Activated T-helper 1 cell treated with anti-CD3 and anti-CD28 coated beads, Interleukin-12 subunit alpha, Interleukin-12 subunit beta, Interleukin-2, Interleukin-4 antibody, amounts not matched to agents 30 ng/mL and 10 ng/mL and 1 ng/mL, durations not matched to agents 14 hours and 24 hours and 36 hours (primary cell): ENCODE results near the gene MOBP. TPM values are rescaled to one million over a fixed set of nuclear protein-coding genes. Genes with fewer than 3 reads are reported as not detected.

Experiments used
- DNase-seq: peaks from one replicate; pipeline ENCODE4 v3.0.0; 2021; ENCODE audit warnings: low spot score
- H3K27ac Mint-ChIP-seq: one replicate; pipeline ENCODE4 v1.8.0; 2021; ENCODE audit warnings: mild to moderate bottlenecking, mixed read lengths
- H3K27me3 Mint-ChIP-seq: one replicate; pipeline ENCODE4 v1.8.0; 2022; ENCODE audit warnings: mild to moderate bottlenecking, moderate library complexity, mixed read lengths; ENCODE audit not compliant: insufficient read depth
- H3K36me3 Mint-ChIP-seq: one replicate; pipeline ENCODE4 v1.8.0; 2021; ENCODE audit warnings: low read depth, mixed read lengths
- H3K4me1 Mint-ChIP-seq: one replicate; pipeline ENCODE4 v1.8.0; 2021; ENCODE audit warnings: low read depth, mixed read lengths
- H3K4me3 Mint-ChIP-seq: one replicate; pipeline ENCODE4 v1.8.0; 2021; ENCODE audit warnings: mild to moderate bottlenecking, moderate library complexity, mixed read lengths
- H3K9me3 Mint-ChIP-seq: one replicate; pipeline ENCODE4 v1.8.0; 2021; ENCODE audit warnings: mixed read lengths
- intact Hi-C: fragments of 100-400 bp; cut with micrococcal nuclease; formaldehyde crosslinking; loops from one replicate; pipeline ENCODE4 v1.15.1; 2024
- total RNA-seq: library from RNA; stranded (reverse); gene quantifications from 2 replicates; pipeline ENCODE4 v1.2.3, GENCODE V29; 2022

MOBP gene
- total RNA-seq, 1 donor from 2014 or later = not detected

DNA sequence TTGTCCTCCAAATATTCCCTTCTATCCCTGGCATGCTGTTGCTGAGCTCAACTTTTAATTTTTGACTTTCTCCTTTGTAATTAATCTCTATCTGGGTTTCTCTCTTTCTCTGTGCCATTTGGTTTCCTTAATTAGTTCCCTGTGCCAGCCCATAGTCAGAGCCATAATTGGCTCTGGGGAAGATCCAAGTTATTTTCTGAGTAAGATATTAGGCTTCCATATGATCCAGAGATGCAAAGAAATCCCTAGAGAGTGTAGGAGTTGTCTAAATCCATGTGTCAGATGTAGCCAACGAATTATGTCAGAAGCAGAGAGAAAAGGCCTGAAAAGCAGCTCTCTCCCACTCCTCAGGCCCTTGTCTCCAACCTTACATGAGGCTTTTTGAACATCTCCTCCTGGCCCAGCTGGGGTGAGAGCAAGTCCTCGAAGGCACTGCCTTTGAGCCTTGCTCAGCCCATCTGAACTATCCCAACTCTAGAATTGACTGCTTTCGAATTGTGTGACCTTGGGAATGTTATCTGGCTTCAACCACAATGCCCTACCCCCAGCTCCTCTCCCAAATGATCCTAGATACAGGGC, 46.4 kb downstream of the MOBP start:
- DNase-seq = no peak
- Mint-ChIP-seq H3K27me3 (peaks cover 4% of the 10 kb centered on the region), H3K36me3 (no peaks in the 10 kb centered on the region), H3K27ac (no peak overlapping the region), H3K9me3 (no peaks in the 10 kb centered on the region), H3K4me1 (no peaks in the 10 kb centered on the region), H3K4me3 (no peak overlapping the region)
- intact Hi-C loops = no loop called here

DNA sequence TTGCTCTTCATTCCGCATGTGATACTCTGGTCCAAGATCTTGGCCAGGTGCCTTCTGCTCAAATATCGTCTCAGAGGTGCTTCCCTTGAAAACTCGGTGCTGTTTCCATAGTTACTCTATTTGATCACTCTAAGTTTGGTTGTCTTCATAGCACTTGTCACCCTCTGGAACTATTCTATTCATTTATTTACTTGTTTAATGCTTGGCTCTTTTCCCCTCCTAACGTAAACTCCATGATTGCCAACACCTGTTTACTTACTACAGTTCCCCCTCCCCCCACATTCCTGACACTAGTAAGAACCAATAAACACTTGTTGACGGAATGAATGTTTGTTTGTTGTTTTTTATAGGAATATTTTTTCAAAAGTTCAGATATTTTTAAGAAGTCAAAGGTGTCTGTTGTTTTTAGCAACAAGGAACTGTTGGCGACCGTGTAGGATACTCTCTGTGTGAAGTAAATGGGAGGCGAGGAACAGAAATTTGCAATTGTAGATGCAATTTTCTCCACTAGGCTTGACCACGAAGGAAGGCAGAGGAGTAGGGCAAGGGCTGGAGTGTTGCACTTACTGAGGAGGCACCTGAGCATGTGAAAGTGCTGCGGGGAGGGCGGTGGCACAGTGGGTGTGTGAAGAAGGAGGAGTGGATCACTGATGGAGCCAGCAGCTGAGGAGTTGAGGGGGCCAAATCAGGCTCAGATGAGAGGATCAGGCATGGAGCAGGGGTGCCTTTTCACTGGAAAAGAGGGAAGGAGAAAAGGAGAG, 48.4 kb downstream of the MOBP start:
- H3K36me3 Mint-ChIP-seq = no peaks in the 10 kb centered on the region
- DNase-seq = no peak
- no peaks in the 10 kb centered on the region for H3K4me1 Mint-ChIP-seq
- no peak overlapping the region for H3K4me3 Mint-ChIP-seq
- intact Hi-C loops = no loop called here
- no peak overlapping the region for H3K27ac Mint-ChIP-seq
- peaks cover 8% of the 10 kb centered on the region for H3K27me3 Mint-ChIP-seq
- H3K9me3 Mint-ChIP-seq = no peaks in the 10 kb centered on the region

DNA sequence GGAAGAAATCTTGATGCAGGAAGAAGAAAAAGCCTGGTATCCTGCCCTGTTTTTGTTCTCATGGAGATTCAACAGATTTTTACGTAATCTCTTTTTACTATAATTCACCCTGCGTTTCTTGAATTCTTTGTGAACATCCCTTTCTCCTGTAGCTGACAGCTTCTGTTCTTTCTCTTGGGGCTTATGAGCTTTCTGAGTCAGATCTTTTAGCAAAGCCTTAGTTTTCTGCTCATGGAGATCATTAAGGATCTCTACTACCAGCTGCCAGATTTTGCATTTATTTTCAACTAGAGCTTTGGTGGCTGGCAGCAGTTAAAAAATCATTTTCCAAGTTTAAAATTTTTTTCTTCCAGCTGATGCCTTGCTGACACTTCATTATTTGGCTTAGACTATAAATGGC, 51.6 kb downstream of the MOBP start:
- Mint-ChIP-seq H3K36me3 (no peaks in the 10 kb centered on the region), H3K9me3 (peaks cover 3% of the 10 kb centered on the region), H3K27me3 (peaks cover 8% of the 10 kb centered on the region), H3K4me1 (no peaks in the 10 kb centered on the region), H3K27ac (no peak overlapping the region), H3K4me3 (no peak overlapping the region)
- DNase-seq = no peak
- intact Hi-C loops = no loop called here

DNA sequence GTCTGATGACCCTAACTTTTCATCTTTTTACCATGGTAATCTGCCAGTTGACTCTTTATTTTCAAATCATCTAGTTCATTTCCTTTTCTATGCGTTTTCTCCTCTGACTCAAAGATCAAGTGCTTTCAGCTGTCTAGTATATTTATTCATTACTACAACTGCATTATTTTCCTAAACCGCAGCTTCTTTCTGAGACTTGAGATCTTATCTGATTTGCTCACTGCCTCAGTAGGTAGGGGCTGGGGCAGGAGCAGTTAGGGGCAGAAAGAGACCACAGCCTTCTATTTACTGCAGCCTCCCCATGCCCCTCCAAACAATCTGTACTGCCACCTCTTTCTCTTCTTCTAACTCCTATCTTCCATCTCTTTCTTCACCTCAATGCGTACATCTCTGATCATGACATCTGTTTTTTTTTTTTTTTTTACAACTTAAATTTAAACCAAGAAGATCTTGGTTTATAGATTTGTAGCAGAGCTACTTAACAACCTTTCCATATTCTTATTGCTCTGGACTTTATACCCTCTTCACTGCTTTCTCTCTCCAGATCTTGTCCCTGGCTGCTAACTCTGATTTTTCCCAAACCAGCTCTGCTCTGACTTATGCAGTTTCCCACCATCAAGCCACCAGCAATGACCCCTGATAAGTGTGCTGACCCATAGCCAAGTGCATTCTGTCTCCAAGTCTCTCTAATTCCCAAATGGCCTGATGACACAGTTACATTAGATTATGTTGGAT, 52.2 kb downstream of the MOBP start:
- peaks cover 8% of the 10 kb centered on the region for H3K9me3 Mint-ChIP-seq
- no peaks in the 10 kb centered on the region for H3K4me1 Mint-ChIP-seq
- intact Hi-C loops = no loop called here
- peaks cover 6% of the 10 kb centered on the region for H3K27me3 Mint-ChIP-seq
- no peak for DNase-seq
- H3K36me3 Mint-ChIP-seq = no peaks in the 10 kb centered on the region
- no peak overlapping the region for H3K4me3 Mint-ChIP-seq
- H3K27ac Mint-ChIP-seq = no peak overlapping the region

DNA sequence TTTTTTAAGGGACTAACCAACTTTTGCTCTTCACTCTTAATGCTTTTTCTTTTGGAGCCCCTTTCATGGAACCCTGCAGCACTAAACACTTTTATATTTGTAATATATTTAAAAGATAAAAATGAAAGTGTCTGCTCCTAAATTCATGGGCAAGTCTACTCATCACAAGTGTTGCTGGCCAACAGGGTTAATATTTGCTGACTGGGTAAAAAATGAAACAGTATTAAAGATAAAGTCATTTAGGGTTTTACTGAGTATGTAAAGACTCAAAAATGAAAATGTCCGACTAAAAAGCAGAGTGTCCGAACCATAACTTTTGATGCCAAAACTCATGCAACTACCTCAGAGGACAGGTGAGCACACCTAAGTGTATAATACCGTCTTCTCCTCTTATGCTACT, 54.0 kb downstream of the MOBP start:
- Mint-ChIP-seq H3K27ac (no peak overlapping the region), H3K4me3 (no peak overlapping the region), H3K9me3 (peaks cover 8% of the 10 kb centered on the region), H3K4me1 (no peaks in the 10 kb centered on the region), H3K36me3 (no peaks in the 10 kb centered on the region), H3K27me3 (peaks cover 6% of the 10 kb centered on the region)
- no peak for DNase-seq
- intact Hi-C loops = no loop called here

DNA sequence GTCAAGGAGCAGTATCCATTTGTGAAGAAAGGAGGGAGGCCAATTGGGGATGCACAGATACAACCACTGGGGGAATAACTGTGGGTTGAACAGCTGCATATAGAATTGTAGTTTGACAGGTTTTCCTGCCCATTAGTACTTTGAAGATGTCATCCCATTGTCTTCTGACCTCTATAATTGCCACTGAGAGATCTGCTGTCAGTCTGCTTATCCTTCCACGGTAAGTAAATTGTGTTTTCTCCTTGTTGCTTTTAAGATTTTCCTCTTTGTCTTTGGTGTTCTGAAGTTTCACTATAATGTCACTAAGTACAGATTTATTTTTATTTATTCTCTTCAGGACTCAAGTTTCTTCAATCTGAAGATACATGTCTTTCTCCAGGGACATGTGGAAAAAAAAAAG, 56.6 kb downstream of the MOBP start:
- no peaks in the 10 kb centered on the region for H3K36me3 Mint-ChIP-seq

DNA sequence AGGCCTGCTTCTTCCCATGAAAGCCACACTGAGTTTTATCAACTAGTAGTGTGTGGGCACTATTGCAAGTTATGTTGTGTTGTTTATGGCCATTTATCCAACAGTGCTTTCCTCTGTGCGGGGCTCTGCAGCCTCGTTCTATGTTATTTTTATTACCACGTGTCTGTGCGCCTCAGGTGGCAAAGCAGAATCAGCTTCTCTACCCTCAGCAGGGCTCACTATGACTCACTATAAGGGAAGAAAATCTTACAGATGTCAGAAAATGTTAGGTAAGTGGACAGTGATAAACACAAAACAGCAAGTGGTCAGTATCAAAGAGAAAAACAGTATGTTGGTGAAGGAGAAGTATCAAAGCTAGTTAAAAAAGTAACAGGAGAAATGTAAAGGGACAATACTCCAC, 61.4 kb downstream of the MOBP start:
- intact Hi-C loops = no loop called here
- H3K36me3 Mint-ChIP-seq = no peaks in the 10 kb centered on the region
- no peak overlapping the region for H3K27ac Mint-ChIP-seq
- no peaks in the 10 kb centered on the region for H3K4me1 Mint-ChIP-seq
- H3K27me3 Mint-ChIP-seq = peaks cover 13% of the 10 kb centered on the region
- peaks cover 8% of the 10 kb centered on the region for H3K9me3 Mint-ChIP-seq
- no peak overlapping the region for H3K4me3 Mint-ChIP-seq
- no peak for DNase-seq

More for the DNA sequence above, 56.6 kb downstream of the MOBP start:
- Mint-ChIP-seq H3K27ac (no peak overlapping the region), H3K4me1 (no peaks in the 10 kb centered on the region), H3K27me3 (peaks cover 6% of the 10 kb centered on the region), H3K9me3 (peaks cover 8% of the 10 kb centered on the region), H3K4me3 (no peak overlapping the region)
- intact Hi-C loops = no loop called here
- no peak for DNase-seq

DNA sequence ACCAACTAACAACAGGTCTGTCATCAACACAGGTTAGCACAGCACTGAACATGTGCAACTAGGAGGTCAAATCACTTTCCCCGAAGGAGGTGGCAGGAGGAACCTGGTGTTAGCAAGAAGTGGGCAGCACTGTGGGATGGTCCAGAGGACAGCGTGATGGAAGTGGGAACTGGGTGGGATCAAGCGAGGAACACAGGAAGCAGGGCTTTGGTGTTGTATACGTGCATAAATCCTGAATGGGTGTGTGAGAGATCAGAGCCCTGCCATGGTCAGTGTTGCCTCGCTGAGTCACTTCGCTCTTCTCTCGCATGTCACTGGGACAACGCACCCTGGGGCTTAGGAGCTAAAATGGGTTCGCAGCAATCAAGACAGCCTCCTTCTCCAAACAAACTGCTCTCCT, 62.1 kb downstream of the MOBP start:
- no peak for DNase-seq
- Mint-ChIP-seq H3K9me3 (peaks cover under 1% of the 10 kb centered on the region), H3K27me3 (peaks cover 13% of the 10 kb centered on the region), H3K4me1 (no peaks in the 10 kb centered on the region), H3K27ac (no peak overlapping the region), H3K36me3 (no peaks in the 10 kb centered on the region), H3K4me3 (no peak overlapping the region)
- intact Hi-C loops = no loop called here

DNA sequence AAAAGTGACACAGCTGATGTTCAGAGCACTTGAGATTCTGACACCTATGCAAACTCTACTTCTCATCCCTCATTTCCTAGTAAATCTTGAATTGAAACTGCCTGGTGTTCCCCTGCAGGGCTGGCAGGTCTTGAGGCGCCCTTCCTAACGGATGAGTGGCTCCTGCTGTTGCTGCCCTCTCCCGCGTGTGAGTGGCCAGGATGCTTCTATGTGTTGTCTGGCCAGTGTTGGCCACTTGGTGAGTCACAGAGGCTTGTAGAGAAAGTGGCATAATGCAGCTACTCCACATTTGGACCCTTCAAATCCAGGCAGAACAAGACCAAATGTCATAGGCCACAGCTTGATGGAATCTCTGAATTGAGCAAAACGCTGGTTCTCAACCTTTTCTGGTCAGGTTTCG, 63.6 kb downstream of the MOBP start:
- Mint-ChIP-seq H3K36me3 (no peaks in the 10 kb centered on the region), H3K27ac (no peak overlapping the region), H3K4me3 (no peak overlapping the region), H3K9me3 (no peaks in the 10 kb centered on the region), H3K27me3 (peaks cover 13% of the 10 kb centered on the region), H3K4me1 (no peaks in the 10 kb centered on the region)
- intact Hi-C loops = no loop called here
- DNase-seq = no peak

DNA sequence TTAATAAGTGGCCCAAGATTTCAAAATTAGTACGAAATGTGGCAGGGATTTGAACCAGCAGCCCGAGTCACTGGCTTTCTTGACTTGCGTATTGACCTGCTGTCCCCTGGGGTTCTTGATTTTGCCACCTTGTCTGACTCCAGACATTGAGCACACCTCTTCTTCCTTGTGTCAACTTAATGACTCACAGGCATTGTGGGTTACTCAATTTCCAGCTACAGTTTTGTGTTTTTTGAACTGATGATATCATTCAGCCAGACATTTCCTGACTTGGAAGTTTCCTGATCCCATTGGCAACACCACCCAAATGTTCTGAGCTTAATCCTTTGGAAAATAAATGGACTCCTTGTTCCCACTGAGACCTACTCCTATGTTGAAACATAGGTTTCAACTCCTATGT, 64.2 kb downstream of the MOBP start:
- intact Hi-C loops = no loop called here
- DNase-seq = no peak
- H3K9me3 Mint-ChIP-seq = no peaks in the 10 kb centered on the region
- H3K4me3 Mint-ChIP-seq = no peak overlapping the region
- H3K27ac Mint-ChIP-seq = no peak overlapping the region
- H3K4me1 Mint-ChIP-seq = no peaks in the 10 kb centered on the region
- no peaks in the 10 kb centered on the region for H3K36me3 Mint-ChIP-seq
- H3K27me3 Mint-ChIP-seq = peaks cover 13% of the 10 kb centered on the region

DNA sequence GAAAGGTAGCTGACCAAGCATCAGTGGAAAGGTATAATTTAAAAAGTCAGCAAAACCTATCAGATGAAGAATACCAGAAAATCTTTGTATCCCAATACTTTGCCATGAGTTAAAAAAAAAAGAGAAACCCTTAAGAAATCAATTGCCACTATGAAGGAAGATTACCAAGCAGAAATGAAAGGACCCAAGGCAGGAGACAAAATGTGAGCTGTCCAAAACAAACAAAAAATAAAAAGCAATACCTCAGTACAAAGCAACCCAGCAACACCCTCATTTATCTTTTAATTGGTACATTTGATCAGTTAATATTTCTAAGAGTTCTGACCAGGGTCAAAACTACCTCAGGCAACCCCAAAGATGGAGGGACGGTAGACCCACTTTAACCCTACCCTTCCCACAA, 65.3 kb downstream of the MOBP start:
- DNase-seq = no peak
- Mint-ChIP-seq H3K9me3 (no peaks in the 10 kb centered on the region), H3K4me3 (no peak overlapping the region), H3K4me1 (no peaks in the 10 kb centered on the region), H3K27me3 (peaks cover 13% of the 10 kb centered on the region), H3K36me3 (no peaks in the 10 kb centered on the region), H3K27ac (no peak overlapping the region)
- intact Hi-C loops = no loop called here

DNA sequence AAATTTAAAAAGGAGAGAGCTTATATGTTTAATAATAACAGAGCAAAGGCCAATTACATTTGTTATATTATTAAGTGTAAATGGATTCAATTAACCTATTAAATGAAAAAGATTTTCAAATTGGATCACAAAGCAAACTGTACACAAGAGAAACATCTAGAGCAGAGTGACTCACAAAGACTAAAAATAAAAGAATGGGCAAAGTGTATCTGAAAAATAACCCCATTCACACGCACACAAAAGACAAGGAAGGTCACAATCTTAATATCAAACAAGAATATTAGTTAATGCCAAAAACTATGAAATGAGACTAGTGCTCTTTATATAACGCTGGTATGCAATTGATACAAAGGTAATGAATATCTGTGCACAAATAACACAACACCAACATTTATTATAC, 65.7 kb downstream of the MOBP start:
- H3K36me3 Mint-ChIP-seq = no peaks in the 10 kb centered on the region
- H3K27ac Mint-ChIP-seq = no peak overlapping the region
- no peak overlapping the region for H3K4me3 Mint-ChIP-seq
- H3K27me3 Mint-ChIP-seq = peaks cover 13% of the 10 kb centered on the region
- H3K9me3 Mint-ChIP-seq = no peaks in the 10 kb centered on the region
- intact Hi-C loops = no loop called here
- DNase-seq = no peak
- no peaks in the 10 kb centered on the region for H3K4me1 Mint-ChIP-seq

DNA sequence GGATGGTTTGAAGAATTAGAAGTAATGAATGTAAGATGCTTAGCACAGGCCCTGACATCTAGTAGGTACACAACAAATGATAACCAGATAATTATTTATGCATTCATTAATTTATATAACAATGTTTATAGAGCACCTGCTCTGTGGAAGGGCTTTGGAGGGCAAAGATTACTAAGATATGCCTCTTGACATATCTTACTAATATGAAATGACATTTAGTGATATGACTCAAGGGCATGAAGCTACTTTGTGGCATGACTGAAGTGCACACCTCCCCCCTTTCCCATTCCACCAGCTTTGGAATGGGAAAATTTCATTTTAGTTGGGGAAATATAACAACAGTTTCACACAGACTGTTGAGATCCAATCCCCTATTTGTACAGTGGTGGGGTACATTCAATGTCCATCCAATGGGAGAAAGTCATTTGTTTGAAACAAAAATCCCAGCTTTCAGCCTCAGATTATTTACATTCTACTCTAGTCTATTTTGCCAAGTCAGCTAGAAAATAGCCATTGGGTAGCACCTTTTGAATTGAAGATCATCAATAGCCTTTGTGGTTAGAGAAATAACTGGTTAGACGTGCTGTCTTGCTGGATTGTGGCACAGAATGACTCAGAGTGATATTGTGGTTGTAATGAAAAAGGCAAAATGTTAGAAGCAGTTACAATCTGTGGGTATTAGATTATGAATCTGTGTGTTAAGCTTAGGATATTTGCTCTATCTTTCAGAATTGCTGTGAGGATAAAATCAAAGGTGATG, 72.9 kb downstream of the MOBP start:
- H3K36me3 Mint-ChIP-seq = no peaks in the 10 kb centered on the region
- no peak for DNase-seq
- no peak overlapping the region for H3K27ac Mint-ChIP-seq
- intact Hi-C loops = no loop called here
- H3K9me3 Mint-ChIP-seq = no peaks in the 10 kb centered on the region
- H3K4me1 Mint-ChIP-seq = no peaks in the 10 kb centered on the region
- peaks cover 4% of the 10 kb centered on the region for H3K27me3 Mint-ChIP-seq
- no peak overlapping the region for H3K4me3 Mint-ChIP-seq
